ENCODE data around the gene DHPS.
"Not testable (repeated sequence)": the region's sequence is repeated elsewhere in the genome, so short reads cannot be mapped to it uniquely, and the experiment has no call there.

Gene DHPS

GRCh38 chr19:12705169-12705568 is 23.5 kb upstream of the DHPS start:
- no peak for DNase-seq

- no peak for DNase-seq
Observed at GRCh38 chr19:12703046-12703445, 21.4 kb upstream of the DHPS start.

GRCh38 chr19:12701596-12702282 is 20.1 kb upstream of the DHPS start:
- no peak for DNase-seq

GRCh38 chr19:12698138-12698537 is 16.5 kb upstream of the DHPS start:
- no peak for DNase-seq

- DNase-seq, result not testable (repeated sequence)
Observed at GRCh38 chr19:12697425-12697824, 15.7 kb upstream of the DHPS start.

- DNase-seq, result peak; percentile 95
Observed at GRCh38 chr19:12696366-12697335, 15.0 kb upstream of the DHPS start, which contains the start of gene FBXW9. FBXW9 (minus strand) TSS chr19:12696631; CDS start chr19:12696581, 50 bp downstream.

GRCh38 chr19:12695997-12696365 is 14.3 kb upstream of the DHPS start:
- DNase-seq, result peak; percentile 14

- no peak for DNase-seq
Observed at GRCh38 chr19:12695514-12695913, 13.8 kb upstream of the DHPS start.

- no peak for DNase-seq
Observed at GRCh38 chr19:12695096-12695495, 13.4 kb upstream of the DHPS start.

- no peak for DNase-seq
Observed at GRCh38 chr19:12694641-12695040, 13.0 kb upstream of the DHPS start.

GRCh38 chr19:12692960-12693359 is 11.3 kb upstream of the DHPS start:
- DNase-seq, result no peak

- no peak for DNase-seq
Observed at GRCh38 chr19:12689581-12690216, 8.0 kb upstream of the DHPS start.

GRCh38 chr19:12689012-12689411 is 7.3 kb upstream of the DHPS start:
- no peak for DNase-seq

GRCh38 chr19:12687496-12688196 is 6.0 kb upstream of the DHPS start, which contains the start of gene GNG14:
GNG14 (plus strand) TSS chr19:12687998; CDS start chr19:12688049, 51 bp downstream.
- no peak for DNase-seq

- no peak for DNase-seq
Observed at GRCh38 chr19:12685831-12686230, 4.2 kb upstream of the DHPS start.

GRCh38 chr19:12680034-12680433 is 1.6 kb downstream of the DHPS start:
- no peak for DNase-seq

- not testable (repeated sequence) for DNase-seq
Observed at GRCh38 chr19:12678039-12678438, 3.6 kb downstream of the DHPS start.

- DNase-seq, result no peak
Observed at GRCh38 chr19:12676928-12677327, 4.8 kb downstream of the DHPS start.

GRCh38 chr19:12676384-12676792 is 5.3 kb downstream of the DHPS start:
- DNase-seq, result peak; percentile 89

- DNase-seq, result no peak
Observed at GRCh38 chr19:12675940-12676339, 5.7 kb downstream of the DHPS start.

GRCh38 chr19:12675399-12675798 is 6.3 kb downstream of the DHPS start:
- no peak for DNase-seq

- no peak for DNase-seq
Observed at GRCh38 chr19:12672744-12673143, 8.9 kb downstream of the DHPS start.
